D341Med (cell line): ENCODE measurements around the gene RPTOR.

ENCODE experiments used
- DNase-seq: peaks from one replicate; pipeline ENCODE4 v3.0.0; 2012; ENCODE audit warnings: low spot score

RPTOR gene

GRCh38 chr17:80668375-80669148 is 123.9 kb downstream of the RPTOR start:
- no peak for DNase-seq

- no peak for DNase-seq
These were observed 126.6 kb downstream of the RPTOR start for GRCh38 chr17:80671039-80671824.

GRCh38 chr17:80671825-80672110 is 127.1 kb downstream of the RPTOR start:
- DNase-seq = no peak

- no peak for DNase-seq
These were observed 128.7 kb downstream of the RPTOR start for GRCh38 chr17:80673152-80673920.

GRCh38 chr17:80675438-80676095 is 130.9 kb downstream of the RPTOR start:
- no peak for DNase-seq

- no peak for DNase-seq
These were observed 131.4 kb downstream of the RPTOR start for GRCh38 chr17:80676096-80676466.

- DNase-seq = no peak
These were observed 131.9 kb downstream of the RPTOR start for GRCh38 chr17:80676564-80676963.

- no peak for DNase-seq
These were observed 132.6 kb downstream of the RPTOR start for GRCh38 chr17:80677214-80677756.

- DNase-seq = no peak
These were observed 135.2 kb downstream of the RPTOR start for GRCh38 chr17:80679816-80680215.

- DNase-seq = no peak
These were observed 136.6 kb downstream of the RPTOR start for GRCh38 chr17:80681215-80681614.

- no peak for DNase-seq
These were observed 137.7 kb downstream of the RPTOR start for GRCh38 chr17:80682372-80682771.

- no peak for DNase-seq
These were observed 139.0 kb downstream of the RPTOR start for GRCh38 chr17:80683625-80684104.

- DNase-seq = no peak
These were observed 143.2 kb downstream of the RPTOR start for GRCh38 chr17:80687839-80688238.

- DNase-seq = no peak
These were observed 144.5 kb downstream of the RPTOR start for GRCh38 chr17:80689129-80689619.

- DNase-seq = no peak
These were observed 147.1 kb downstream of the RPTOR start for GRCh38 chr17:80691784-80692183.

- DNase-seq = no peak
These were observed 148.4 kb downstream of the RPTOR start for GRCh38 chr17:80692931-80693467.

GRCh38 chr17:80693511-80693910 is 148.9 kb downstream of the RPTOR start:
- no peak for DNase-seq

- DNase-seq = no peak
These were observed 149.7 kb downstream of the RPTOR start for GRCh38 chr17:80694085-80694991.

GRCh38 chr17:80694992-80695912 is 150.6 kb downstream of the RPTOR start:
- no peak for DNase-seq
